SU-DHL-6 (cell line): ENCODE measurements around the gene DNPH1.
A peak's percentile ranks its signal among the peaks of the same experiment; 100 is the strongest.

Source experiments
- CTCF ChIP-seq: fragments of 200-600 bp; sonication (generic); IDR thresholded peaks from one replicate; pipeline ENCODE4 v1.5.1; 2017; ENCODE audit warnings: antibody characterized with exemption, mild to moderate bottlenecking, low read length, moderate library complexity; ENCODE audit not compliant: insufficient read depth, poor library complexity, severe bottlenecking
- EZH2phosphoT487 ChIP-seq: fragments of 200-600 bp; sonication (generic), shearing (Covaris generic); conservative IDR thresholded peaks from 2 replicates; pipeline ENCODE4 v1.6.1; 2018; ENCODE audit warnings: mild to moderate bottlenecking, antibody characterized with exemption, low read length, moderate library complexity, mixed read lengths

GRCh38 chr6:43274916-43275597, 45.8 kb upstream of the DNPH1 start:
- TF ChIP-seq CTCF = no peak
- 0 out of 2 replicates have a peak, but pooled peaks have one; percentile 50 for TF ChIP-seq EZH2phosphoT487
